GM18858 (cell line): Measurements from ENCODE around the gene CBX1.
"Not testable (repeated sequence)": the region's sequence is repeated elsewhere in the genome, so short reads cannot be mapped to it uniquely, and the experiment has no call there.

Experiments
- ATAC-seq: cut with Tn5 transposase; IDR thresholded peaks from one replicate; pipeline ENCODE4 v1.9.1; 2021; ENCODE audit not compliant: unreplicated experiment

Gene CBX1

GRCh38 chr17:48123776-48124388 is 22.6 kb upstream of the CBX1 start:
- no peak for ATAC-seq

- ATAC-seq, result no peak
Measured at GRCh38 chr17:48123111-48123510, 21.8 kb upstream of the CBX1 start.

GRCh38 chr17:48122665-48123045 is 21.4 kb upstream of the CBX1 start:
- ATAC-seq, result no peak

- no peak for ATAC-seq
Measured at GRCh38 chr17:48121923-48122664, 20.8 kb upstream of the CBX1 start.

- peak; percentile 39 for ATAC-seq
Measured at GRCh38 chr17:48113201-48113676, 12.0 kb upstream of the CBX1 start.

GRCh38 chr17:48111937-48112241 is 10.6 kb upstream of the CBX1 start:
- ATAC-seq, result no peak

- no peak for ATAC-seq
Measured at GRCh38 chr17:48110761-48111160, 9.5 kb upstream of the CBX1 start.

- peak; percentile 46 for ATAC-seq
Measured at GRCh38 chr17:48107137-48108055, 6.1 kb upstream of the CBX1 start, which contains the start of gene SNX11. Gene SNX11 (plus strand): TSS chr17:48107766. CDS start chr17:48112044, 4,278 bp downstream.

GRCh38 chr17:48106802-48107136 is 5.5 kb upstream of the CBX1 start:
- no peak for ATAC-seq

- no peak for ATAC-seq
Measured at GRCh38 chr17:48104440-48104839, 3.2 kb upstream of the CBX1 start.

- no peak for ATAC-seq
Measured at GRCh38 chr17:48102798-48103715, 1.8 kb upstream of the CBX1 start.

- no peak for ATAC-seq
Measured at GRCh38 chr17:48102043-48102750, 919 bp upstream of the CBX1 start.

- no peak for ATAC-seq
Measured at GRCh38 chr17:48100591-48101011, 677 bp downstream of the CBX1 start.

GRCh38 chr17:48100160-48100559 is 1.1 kb downstream of the CBX1 start:
- no peak for ATAC-seq

- no peak for ATAC-seq
Measured at GRCh38 chr17:48095611-48096010, 5.7 kb downstream of the CBX1 start.

- no peak for ATAC-seq
Measured at GRCh38 chr17:48093341-48094045, 7.8 kb downstream of the CBX1 start.

GRCh38 chr17:48084932-48085331 is 16.3 kb downstream of the CBX1 start:
- ATAC-seq, result no peak

- no peak for ATAC-seq
Measured at GRCh38 chr17:48081858-48082257, 19.4 kb downstream of the CBX1 start.

- not testable (repeated sequence) for ATAC-seq
Measured at GRCh38 chr17:48077152-48077551, 24.1 kb downstream of the CBX1 start.
